ENCODE results near the gene TMEM164.

The TMEM164 gene

GRCh38 chrX:110167952-110168451 lies 165.1 kb downstream of the TMEM164 start:
- no peak for DNase-seq (ENCODE audit: low read depth, low spot score)

- DNase-seq (ENCODE audit: low read depth, low spot score), result no peak
Measured at GRCh38 chrX:110168585-110168984, 165.7 kb downstream of the TMEM164 start.

DNA sequence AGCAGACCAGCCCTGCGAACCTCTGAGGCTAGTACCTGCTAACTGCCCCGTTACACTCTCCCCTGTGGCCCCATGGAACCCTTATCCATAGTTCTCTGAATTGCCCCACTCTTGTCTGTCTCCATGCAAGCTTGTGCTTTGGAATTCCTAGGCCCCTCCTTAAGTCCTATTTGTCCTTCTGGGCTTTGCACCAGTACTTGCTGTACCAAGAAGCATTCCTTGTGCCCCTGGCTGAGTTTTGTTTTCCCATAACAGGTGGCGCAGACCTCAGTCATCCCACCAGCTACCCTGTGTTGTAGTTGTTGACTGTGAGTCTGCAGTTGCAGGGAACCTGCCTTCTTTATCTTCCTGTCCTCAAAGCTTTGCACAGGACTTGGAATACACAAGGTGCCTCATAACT lies 167.1 kb downstream of the TMEM164 start:
- no peak for DNase-seq (ENCODE audit: low read depth, low spot score)

- no peak for DNase-seq (ENCODE audit: low read depth, low spot score)
Measured at GRCh38 chrX:110171442-110171841, 168.5 kb downstream of the TMEM164 start.

- no peak for DNase-seq (ENCODE audit: low read depth, low spot score)
Measured at GRCh38 chrX:110172215-110172614, 169.3 kb downstream of the TMEM164 start.

- DNase-seq (ENCODE audit: low read depth, low spot score), result no peak
Measured at GRCh38 chrX:110173192-110174175, 170.6 kb downstream of the TMEM164 start.

DNA sequence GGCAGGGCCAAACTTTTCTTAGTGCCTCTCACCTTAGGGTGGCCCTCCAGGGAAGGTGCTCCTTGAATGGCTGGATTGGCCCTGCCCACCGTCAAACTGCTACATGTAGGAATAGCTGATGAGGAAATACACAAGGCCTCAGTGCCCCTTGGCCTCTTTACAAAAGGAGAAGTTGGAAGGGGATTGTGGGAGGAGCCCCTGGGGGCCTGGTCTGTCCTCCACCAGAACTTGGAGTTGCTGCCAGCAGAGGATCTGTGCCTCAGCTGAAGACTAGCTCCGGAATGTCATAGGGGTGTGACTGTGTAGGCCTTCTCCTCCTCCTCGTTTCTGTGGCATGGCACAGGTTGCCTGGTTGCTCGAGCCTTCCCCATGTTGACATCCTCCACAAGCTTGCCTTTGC lies 172.2 kb downstream of the TMEM164 start:
- no peak for DNase-seq (ENCODE audit: low read depth, low spot score)

DNA sequence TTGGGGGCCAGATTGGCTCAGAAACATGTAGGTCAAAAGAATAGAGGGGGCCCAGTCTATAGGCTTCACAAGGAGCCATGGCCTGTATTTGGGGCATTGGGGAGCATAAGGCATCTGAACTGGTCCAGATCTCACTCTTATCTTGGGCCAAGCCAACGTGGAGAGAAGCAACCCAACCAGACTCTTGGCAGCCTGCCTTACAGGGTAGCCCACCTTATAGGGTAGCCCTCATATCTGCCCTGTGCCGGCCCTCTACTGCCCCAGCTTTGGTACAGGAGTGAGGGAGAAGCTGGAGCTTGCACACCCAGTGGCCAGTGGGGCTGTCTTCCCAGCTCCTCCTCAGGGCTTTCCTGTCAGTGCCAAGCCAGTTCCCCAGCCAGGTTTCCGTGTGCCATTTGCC lies 172.8 kb downstream of the TMEM164 start:
- DNase-seq (ENCODE audit: low read depth, low spot score), result no peak

DNA sequence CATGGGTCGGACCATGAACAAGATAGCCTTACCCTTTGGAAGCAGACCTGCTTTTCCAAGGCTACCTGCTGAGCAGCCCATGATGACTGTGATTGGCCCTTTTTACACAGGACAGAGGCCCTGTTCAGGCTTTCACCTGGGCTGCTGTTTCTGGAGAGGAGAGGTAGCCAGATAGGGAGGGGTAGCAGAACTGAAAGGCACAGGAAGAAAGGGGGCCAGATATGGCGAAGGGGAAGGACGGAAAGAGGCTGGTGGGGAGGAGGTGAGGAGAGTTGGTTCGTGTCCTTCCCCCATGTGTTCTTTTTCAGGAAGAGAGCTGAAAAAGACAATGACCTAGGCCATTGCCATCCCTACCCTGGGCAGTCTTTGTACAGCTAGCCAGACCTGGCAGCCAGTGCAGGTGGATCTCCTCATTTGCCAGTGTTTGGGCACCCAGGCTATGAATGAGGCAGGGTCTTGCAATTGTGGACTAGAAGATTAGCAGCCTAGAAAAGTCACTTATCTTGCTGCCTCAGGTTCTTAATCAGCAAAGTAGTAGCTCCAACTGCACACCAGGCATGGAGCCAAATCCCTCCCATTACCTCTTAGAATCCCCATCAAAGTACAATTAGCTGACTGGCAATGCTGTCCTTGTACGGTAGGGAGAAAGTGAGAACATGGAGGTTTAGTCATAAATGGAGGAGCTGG lies 175.4 kb downstream of the TMEM164 start:
- no peak for DNase-seq (ENCODE audit: low read depth, low spot score)

GRCh38 chrX:110180176-110180927 lies 177.4 kb downstream of the TMEM164 start:
- no peak for DNase-seq (ENCODE audit: low read depth, low spot score)

GRCh38 chrX:110180928-110181310 lies 178.0 kb downstream of the TMEM164 start:
- DNase-seq (ENCODE audit: low read depth, low spot score), result no peak

DNA sequence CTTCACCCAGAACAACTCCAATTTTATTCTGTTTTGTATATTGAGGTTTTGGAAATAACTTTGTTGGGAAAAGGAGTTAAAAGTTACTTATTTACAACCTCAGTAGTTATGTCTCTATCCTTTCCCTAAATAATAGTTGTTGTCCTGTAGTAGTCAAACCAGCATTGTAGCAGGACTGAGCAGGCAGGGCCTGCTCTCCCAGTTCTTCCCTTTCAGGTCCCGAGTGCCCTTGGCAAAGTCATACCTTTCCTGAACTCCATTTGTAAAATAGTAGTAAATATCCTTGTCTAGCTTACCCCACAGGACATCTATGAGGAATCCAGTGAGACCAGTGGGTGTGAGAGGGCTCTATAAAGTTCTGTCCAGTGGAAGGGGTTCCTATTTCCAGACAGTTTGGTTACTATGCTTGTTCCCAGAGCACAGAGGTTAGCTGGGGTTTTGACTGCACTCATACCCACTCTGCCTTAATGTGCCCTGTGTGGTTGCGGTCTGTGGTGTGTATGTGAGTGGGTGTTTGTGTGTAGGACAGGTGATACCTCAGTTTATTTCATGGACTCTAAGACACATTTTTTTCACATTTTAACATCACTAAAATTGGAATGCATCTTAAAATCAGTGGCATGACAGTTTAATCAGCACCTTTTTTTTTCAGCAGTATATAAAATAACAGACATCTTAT lies 178.7 kb downstream of the TMEM164 start:
- DNase-seq (ENCODE audit: low read depth, low spot score), result no peak

DNA sequence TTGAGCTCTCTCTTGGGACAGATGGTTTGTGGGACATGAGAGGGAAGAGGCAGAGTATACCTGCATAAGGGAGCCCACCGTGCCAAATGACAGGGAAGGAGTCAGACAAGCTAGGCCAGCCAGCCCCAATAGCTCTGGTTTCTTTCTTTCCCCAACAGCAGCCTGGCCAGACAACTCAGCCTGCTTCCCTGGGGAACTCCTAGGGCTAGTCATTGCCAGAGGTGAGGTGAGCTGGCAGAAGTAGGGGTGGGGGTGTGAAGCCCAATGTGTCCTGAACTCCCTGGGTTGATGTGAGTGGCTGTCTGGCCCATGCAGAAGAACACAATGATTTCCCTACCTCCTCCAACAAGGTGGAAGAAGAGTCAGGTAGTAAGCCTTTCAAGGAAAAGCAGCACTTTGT lies 179.4 kb downstream of the TMEM164 start:
- DNase-seq (ENCODE audit: low read depth, low spot score), result no peak

- DNase-seq (ENCODE audit: low read depth, low spot score), result no peak
Measured at GRCh38 chrX:110182865-110183264, 180.0 kb downstream of the TMEM164 start.

GRCh38 chrX:110183314-110183713 lies 180.4 kb downstream of the TMEM164 start:
- DNase-seq (ENCODE audit: low read depth, low spot score), result no peak

- DNase-seq (ENCODE audit: low read depth, low spot score), result no peak
Measured at GRCh38 chrX:110188701-110189558, 186.0 kb downstream of the TMEM164 start.

DNA sequence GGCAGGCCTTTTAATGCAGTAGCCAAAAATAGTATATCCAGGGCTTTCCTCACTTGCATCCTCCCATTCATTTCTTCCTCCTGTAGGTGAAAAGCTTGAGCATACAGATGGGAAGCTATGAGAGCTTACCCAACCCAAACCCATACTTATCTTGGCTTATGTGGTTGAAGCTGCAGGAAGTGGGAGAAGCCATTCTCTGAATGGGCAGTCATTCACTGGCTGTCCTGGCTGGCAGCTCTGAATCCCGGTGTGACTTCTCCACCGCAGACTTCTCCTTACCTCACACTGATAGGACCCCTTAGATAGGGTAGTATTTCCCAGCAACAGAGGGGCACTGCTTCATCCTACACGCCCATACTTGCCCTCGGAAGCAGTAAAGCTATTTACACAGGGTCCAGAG lies 189.6 kb downstream of the TMEM164 start:
- DNase-seq (ENCODE audit: low read depth, low spot score), result no peak

DNA sequence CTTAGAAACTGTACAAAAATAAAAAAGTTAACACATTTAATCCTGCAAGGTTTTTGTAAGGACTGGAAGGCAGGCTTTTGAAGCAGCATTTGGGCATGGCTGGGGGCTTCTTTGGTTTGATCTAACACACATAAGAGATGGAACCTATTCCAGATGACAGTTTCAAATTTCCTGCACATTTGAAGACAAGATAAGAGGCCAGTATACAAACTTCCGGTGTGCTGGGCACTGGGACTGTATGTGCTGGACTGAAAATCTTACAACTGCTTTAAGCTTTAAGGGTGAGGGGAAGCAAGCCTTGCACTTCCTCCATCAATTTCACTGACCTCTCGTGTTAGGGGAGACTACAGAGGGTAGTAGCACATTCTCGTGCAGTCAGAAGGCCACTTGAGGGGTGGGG lies 192.1 kb downstream of the TMEM164 start:
- no peak for DNase-seq (ENCODE audit: low read depth, low spot score)

DNA sequence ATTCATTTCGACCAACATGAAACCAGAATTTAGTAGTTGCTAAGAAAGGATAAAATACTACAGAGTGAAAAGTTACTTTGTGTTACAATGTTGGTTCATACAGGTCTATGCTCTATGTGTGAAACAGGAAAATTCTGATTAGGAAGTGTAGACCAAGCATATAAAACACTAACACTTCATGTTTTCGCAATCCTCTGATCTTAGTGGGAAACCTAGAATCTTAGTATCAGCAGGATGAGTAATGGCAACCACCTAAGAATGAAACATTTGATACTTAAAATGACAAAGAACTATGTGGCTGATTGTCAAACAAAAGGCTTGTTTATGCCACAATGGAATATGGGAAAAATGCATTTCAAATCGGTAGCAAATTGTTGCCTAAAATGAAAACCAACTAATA lies 198.9 kb downstream of the TMEM164 start:
- DNase-seq (ENCODE audit: low read depth, low spot score), result no peak

GRCh38 chrX:110204986-110205385 lies 202.1 kb downstream of the TMEM164 start:
- DNase-seq (ENCODE audit: low read depth, low spot score), result no peak
